Measurements from ENCODE around the gene KCNG2.

Gene KCNG2

DNA sequence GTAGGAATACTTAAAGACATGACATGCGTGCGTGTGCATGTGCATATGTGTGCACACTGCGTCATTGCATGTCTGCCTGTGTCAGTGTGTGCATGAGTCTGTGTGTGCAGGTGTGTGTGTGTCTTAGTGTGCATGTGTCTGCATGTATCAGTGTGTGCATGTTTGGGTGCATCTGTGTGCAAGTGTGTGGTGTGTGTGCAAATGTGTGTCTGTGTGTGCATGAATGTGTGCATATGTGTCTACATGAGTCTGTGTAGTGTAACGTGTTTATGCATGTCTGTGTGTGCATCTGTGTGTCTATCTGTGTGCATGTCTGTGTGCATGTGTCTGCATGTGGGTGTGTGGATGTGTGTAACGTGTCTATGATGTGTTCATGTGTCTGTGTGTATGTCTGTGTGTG is 30.5 kb downstream of the KCNG2 start:
- H3K36me3 ChIP-seq (ENCODE audit: control insufficient read depth, insufficient read depth, low read length) = no peaks in the 10 kb centered on the region
- H3K27ac ChIP-seq (ENCODE audit: low read depth, low read length, severe bottlenecking) = no peak overlapping the region
- 89 to 93% methylated on average over 4 to 5 of the region's 5 CpGs for WGBS, 2 experiments (ENCODE audit: insufficient coverage in 2 of 2)
- no peaks in the 10 kb centered on the region for H3K4me1 ChIP-seq (ENCODE audit: control insufficient read depth, insufficient read depth, low read length, poor library complexity, severe bottlenecking)
- no peak overlapping the region for H3K4me3 ChIP-seq (ENCODE audit: extremely low read depth, insufficient read depth, low read length, poor library complexity, severe bottlenecking)
- no peaks in the 10 kb centered on the region for H3K9me3 ChIP-seq (ENCODE audit: control insufficient read depth, low read length)

DNA sequence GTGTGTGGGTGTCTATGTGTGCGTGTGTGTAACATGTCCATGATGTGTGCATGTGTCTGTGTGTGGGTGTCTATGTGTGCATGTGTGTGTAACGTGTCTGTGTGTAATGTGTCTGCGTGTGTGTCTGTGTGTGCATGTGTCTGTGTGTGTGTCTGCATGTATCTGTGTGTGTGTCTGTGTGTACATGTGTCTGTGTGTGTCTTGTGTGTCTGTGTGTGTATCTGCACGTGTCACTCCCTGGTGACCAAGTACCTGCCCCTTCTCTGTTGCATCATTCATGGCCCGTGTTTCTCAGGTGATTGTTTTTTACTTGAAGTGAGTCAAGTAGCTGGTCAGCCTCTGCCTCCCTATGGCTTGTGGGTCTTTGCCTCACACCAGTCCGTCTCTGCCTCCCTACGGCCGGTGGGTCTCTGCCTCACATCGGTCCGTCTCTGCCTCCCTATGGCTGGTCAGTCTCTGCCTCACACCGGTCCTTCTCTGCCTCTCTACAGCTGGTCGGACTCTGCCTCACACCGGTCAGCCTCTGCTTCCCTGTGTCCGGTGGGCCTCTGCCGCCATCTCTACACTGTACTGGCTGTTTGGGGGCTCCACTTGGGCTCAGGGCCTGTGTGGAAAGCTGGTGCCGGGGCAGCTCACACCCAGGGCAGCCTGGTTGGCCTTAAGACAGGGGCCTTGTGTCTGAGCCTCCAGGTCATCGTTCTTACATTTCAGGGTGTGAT is 31.6 kb downstream of the KCNG2 start:
- Histone ChIP-seq H3K4me3 (ENCODE audit: extremely low read depth, insufficient read depth, low read length, poor library complexity, severe bottlenecking) (no peak overlapping the region), H3K27ac (ENCODE audit: low read depth, low read length, severe bottlenecking) (no peak overlapping the region), H3K4me1 (ENCODE audit: control insufficient read depth, insufficient read depth, low read length, poor library complexity, severe bottlenecking) (no peaks in the 10 kb centered on the region), H3K9me3 (ENCODE audit: control insufficient read depth, low read length) (no peaks in the 10 kb centered on the region), H3K36me3 (ENCODE audit: control insufficient read depth, insufficient read depth, low read length) (no peaks in the 10 kb centered on the region)
- 81 to 90% methylated on average over 14 to 16 of the region's 17 CpGs for WGBS, 2 experiments (ENCODE audit: insufficient coverage in 2 of 2)

- Histone ChIP-seq H3K27ac (ENCODE audit: low read depth, low read length, severe bottlenecking) (no peak overlapping the region), H3K36me3 (ENCODE audit: control insufficient read depth, insufficient read depth, low read length) (no peaks in the 10 kb centered on the region), H3K4me1 (ENCODE audit: control insufficient read depth, insufficient read depth, low read length, poor library complexity, severe bottlenecking) (no peaks in the 10 kb centered on the region), H3K9me3 (ENCODE audit: control insufficient read depth, low read length) (no peaks in the 10 kb centered on the region), H3K4me3 (ENCODE audit: extremely low read depth, insufficient read depth, low read length, poor library complexity, severe bottlenecking) (no peak overlapping the region)
- 88 to 89% methylated on average over 3 of the region's 3 CpGs for WGBS, 2 experiments (ENCODE audit: insufficient coverage in 2 of 2)
Measured at GRCh38 chr18:79832169-79832568, 34.4 kb downstream of the KCNG2 start.

DNA sequence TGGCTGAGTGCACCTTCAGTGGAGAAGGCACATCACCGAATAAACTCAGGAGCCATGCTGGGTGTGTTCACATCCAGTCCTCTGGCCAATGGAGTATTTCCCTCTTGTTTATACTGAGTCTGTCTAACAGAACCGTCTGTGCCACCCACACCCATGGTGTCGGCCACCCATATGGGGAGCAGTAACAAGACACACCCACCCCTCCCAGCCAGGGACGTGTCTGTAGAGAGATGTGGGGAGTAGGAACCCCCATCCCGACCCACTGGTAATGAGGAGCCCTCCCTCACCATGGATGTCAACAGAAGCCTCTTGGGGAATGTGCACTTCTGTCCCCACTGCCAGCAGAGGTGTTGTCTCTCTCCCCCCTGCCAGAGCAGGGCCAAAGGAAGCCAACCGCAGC is 37.1 kb downstream of the KCNG2 start:
- Histone ChIP-seq H3K4me3 (ENCODE audit: extremely low read depth, insufficient read depth, low read length, poor library complexity, severe bottlenecking) (no peak overlapping the region), H3K9me3 (ENCODE audit: control insufficient read depth, low read length) (no peaks in the 10 kb centered on the region), H3K27ac (ENCODE audit: low read depth, low read length, severe bottlenecking) (no peak overlapping the region), H3K4me1 (ENCODE audit: control insufficient read depth, insufficient read depth, low read length, poor library complexity, severe bottlenecking) (no peaks in the 10 kb centered on the region), H3K36me3 (ENCODE audit: control insufficient read depth, insufficient read depth, low read length) (no peaks in the 10 kb centered on the region)
- 71 to 90% methylated on average over 2 to 3 of the region's 6 CpGs for WGBS, 2 experiments (ENCODE audit: insufficient coverage in 2 of 2)

DNA sequence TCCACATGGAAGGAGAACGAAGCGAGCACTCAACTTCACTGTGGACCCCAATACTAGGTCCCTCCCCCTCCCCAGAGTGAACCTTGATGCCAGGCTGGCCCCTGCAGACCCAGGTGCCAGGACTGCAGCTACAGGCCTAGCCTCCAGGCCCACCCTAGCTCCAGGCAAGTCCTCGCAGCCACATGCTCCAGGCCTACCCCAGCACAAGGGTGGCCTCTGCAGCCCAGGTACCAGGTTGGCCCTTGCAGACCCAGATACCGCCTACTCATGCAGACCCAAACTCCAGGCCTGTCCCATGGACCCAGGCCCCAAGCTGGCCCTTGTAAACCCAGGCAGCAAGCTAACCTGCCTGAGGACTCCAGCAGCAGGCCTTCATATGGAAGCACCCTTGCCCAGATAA is 44.2 kb downstream of the KCNG2 start:
- Histone ChIP-seq H3K4me3 (ENCODE audit: extremely low read depth, insufficient read depth, low read length, poor library complexity, severe bottlenecking) (no peak overlapping the region), H3K9me3 (ENCODE audit: control insufficient read depth, low read length) (no peaks in the 10 kb centered on the region)
- WGBS, 2 experiments (ENCODE audit: insufficient coverage in 2 of 2) = 87 to 100% methylated on average over 1 to 4 of the region's 4 CpGs

GRCh38 chr18:79844999-79845563 is 47.3 kb downstream of the KCNG2 start:
- H3K27ac ChIP-seq (ENCODE audit: low read depth, low read length, severe bottlenecking) = no peak overlapping the region
- no peaks in the 10 kb centered on the region for H3K4me1 ChIP-seq (ENCODE audit: control insufficient read depth, insufficient read depth, low read length, poor library complexity, severe bottlenecking)
- no peaks in the 10 kb centered on the region for H3K36me3 ChIP-seq (ENCODE audit: control insufficient read depth, insufficient read depth, low read length)
- no peak overlapping the region for H3K4me3 ChIP-seq (ENCODE audit: extremely low read depth, insufficient read depth, low read length, poor library complexity, severe bottlenecking)
- H3K9me3 ChIP-seq (ENCODE audit: control insufficient read depth, low read length) = no peaks in the 10 kb centered on the region
- WGBS, 2 experiments (ENCODE audit: insufficient coverage in 2 of 2) = 85 to 89% methylated on average over 9 to 10 of the region's 10 CpGs

More for the DNA sequence above, 44.2 kb downstream of the KCNG2 start:
- Histone ChIP-seq H3K4me1 (ENCODE audit: control insufficient read depth, insufficient read depth, low read length, poor library complexity, severe bottlenecking) (no peaks in the 10 kb centered on the region), H3K36me3 (ENCODE audit: control insufficient read depth, insufficient read depth, low read length) (no peaks in the 10 kb centered on the region), H3K27ac (ENCODE audit: low read depth, low read length, severe bottlenecking) (no peak overlapping the region)

DNA sequence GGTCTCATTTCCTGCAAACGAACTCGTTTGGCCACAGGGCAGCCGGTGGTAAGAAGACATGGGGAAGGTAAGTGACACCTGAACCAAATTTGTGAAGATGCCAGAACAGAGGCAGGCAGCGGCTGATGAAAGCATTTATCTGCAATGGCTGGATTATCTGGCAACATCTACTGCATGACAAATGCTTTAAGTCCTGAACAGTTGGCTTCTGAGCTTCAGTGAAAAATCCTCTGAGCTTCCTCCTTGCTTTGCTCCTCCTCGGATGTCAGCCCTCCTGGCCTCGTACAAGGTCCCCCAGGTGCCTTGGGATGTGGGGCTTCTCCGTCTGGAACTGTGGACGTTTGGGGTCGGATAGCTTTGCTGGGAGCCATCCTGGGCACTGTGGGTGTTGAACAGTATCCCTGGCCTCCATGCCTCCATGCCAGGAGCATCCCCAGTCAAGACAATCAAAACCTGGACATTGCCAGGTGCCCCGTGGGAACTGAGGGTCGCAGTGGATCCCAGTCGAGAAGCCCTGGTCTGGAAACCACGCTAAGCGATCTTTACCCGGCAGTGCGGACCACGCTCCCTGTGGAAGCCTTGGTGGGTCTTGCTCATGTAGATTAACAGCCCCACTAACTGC is 49.3 kb downstream of the KCNG2 start:
- Histone ChIP-seq H3K4me3 (ENCODE audit: extremely low read depth, insufficient read depth, low read length, poor library complexity, severe bottlenecking) (no peak overlapping the region), H3K27ac (ENCODE audit: low read depth, low read length, severe bottlenecking) (no peak overlapping the region), H3K9me3 (ENCODE audit: control insufficient read depth, low read length) (no peaks in the 10 kb centered on the region), H3K36me3 (ENCODE audit: control insufficient read depth, insufficient read depth, low read length) (no peaks in the 10 kb centered on the region), H3K4me1 (ENCODE audit: control insufficient read depth, insufficient read depth, low read length, poor library complexity, severe bottlenecking) (no peaks in the 10 kb centered on the region)
- WGBS, 2 experiments (ENCODE audit: insufficient coverage in 2 of 2) = 92% methylated on average over 14 to 16 of the region's 17 CpGs

DNA sequence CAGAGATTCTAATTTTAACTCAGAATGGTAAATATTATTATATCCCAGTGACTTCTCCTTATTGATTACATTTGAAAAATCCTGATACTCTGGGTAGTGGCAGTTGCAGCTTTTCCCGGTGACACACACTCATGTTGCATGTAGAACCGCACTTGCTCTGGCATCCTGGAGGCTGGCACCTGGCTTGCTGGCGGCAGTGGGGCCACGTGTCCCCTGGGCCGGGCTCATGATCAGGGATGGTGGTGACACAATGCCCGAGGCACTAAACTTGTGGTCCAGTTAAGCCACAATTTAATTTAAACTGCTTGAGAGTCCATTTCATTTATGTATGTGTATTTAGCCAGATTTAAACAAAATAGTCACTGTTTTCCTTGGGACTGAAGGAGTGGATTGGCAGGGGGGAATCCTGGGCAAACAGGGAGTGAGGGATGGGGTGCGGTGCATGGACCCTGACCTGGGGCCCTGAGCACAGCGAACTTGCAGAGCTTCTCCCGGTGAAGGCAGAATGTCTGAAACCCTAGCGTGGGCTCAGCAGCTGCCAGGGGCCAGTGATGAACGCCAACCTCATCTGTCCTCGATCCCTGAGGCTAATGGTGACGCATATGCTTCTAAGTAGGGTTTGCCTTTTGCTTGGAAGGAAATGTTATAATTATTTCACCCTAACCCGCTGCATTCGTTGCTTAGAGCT is 50.0 kb downstream of the KCNG2 start:
- 85 to 92% methylated on average over 9 to 11 of the region's 15 CpGs for WGBS, 2 experiments (ENCODE audit: insufficient coverage in 2 of 2)
- Histone ChIP-seq H3K27ac (ENCODE audit: low read depth, low read length, severe bottlenecking) (no peak overlapping the region), H3K4me3 (ENCODE audit: extremely low read depth, insufficient read depth, low read length, poor library complexity, severe bottlenecking) (no peak overlapping the region), H3K4me1 (ENCODE audit: control insufficient read depth, insufficient read depth, low read length, poor library complexity, severe bottlenecking) (no peaks in the 10 kb centered on the region), H3K9me3 (ENCODE audit: control insufficient read depth, low read length) (no peaks in the 10 kb centered on the region), H3K36me3 (ENCODE audit: control insufficient read depth, insufficient read depth, low read length) (no peaks in the 10 kb centered on the region)

- Histone ChIP-seq H3K27ac (ENCODE audit: low read depth, low read length, severe bottlenecking) (no peak overlapping the region), H3K36me3 (ENCODE audit: control insufficient read depth, insufficient read depth, low read length) (no peaks in the 10 kb centered on the region), H3K4me3 (ENCODE audit: extremely low read depth, insufficient read depth, low read length, poor library complexity, severe bottlenecking) (no peak overlapping the region), H3K4me1 (ENCODE audit: control insufficient read depth, insufficient read depth, low read length, poor library complexity, severe bottlenecking) (peaks cover under 1% of the 10 kb centered on the region), H3K9me3 (ENCODE audit: control insufficient read depth, low read length) (no peaks in the 10 kb centered on the region)
- WGBS, 2 experiments (ENCODE audit: insufficient coverage in 2 of 2) = 93% methylated on average over 13 to 14 of the region's 15 CpGs
Measured at GRCh38 chr18:79848294-79848578, 50.5 kb downstream of the KCNG2 start.

GRCh38 chr18:79848579-79849327 is 51.0 kb downstream of the KCNG2 start:
- H3K9me3 ChIP-seq (ENCODE audit: control insufficient read depth, low read length) = no peaks in the 10 kb centered on the region
- H3K36me3 ChIP-seq (ENCODE audit: control insufficient read depth, insufficient read depth, low read length) = no peaks in the 10 kb centered on the region
- H3K27ac ChIP-seq (ENCODE audit: low read depth, low read length, severe bottlenecking) = no peak overlapping the region
- 90 to 92% methylated on average over 34 to 37 of the region's 45 CpGs for WGBS, 2 experiments (ENCODE audit: insufficient coverage in 2 of 2)
- H3K4me1 ChIP-seq (ENCODE audit: control insufficient read depth, insufficient read depth, low read length, poor library complexity, severe bottlenecking) = peaks cover 5% of the 10 kb centered on the region
- H3K4me3 ChIP-seq (ENCODE audit: extremely low read depth, insufficient read depth, low read length, poor library complexity, severe bottlenecking) = no peak overlapping the region

All from mesodermal cell (in vitro differentiated cells).